Measurements from ENCODE around the gene PACS2. TPM values are rescaled to one million over a fixed set of nuclear protein-coding genes. Genes with fewer than 3 reads are reported as not detected.
"Not testable (repeated sequence)": the region's sequence is repeated elsewhere in the genome, so short reads cannot be mapped to it uniquely, and the experiment has no call there.

Gene PACS2
- total and polyA plus RNA-seq, 2 experiments from 2014 or later = 41.1 to 54.5 TPM

- no peaks in the 10 kb centered on the region for H3K36me3 ChIP-seq (replicated peaks; ENCODE audit: insufficient read depth, low read depth)
- no peaks in the 10 kb centered on the region for H3K9me2 ChIP-seq (replicated peaks; ENCODE audit: insufficient read depth)
- no peak for DNase-seq (ENCODE audit: low spot score)
- TF ChIP-seq EZH2 (IDR thresholded peaks at IDR 0.05; ENCODE audit: borderline replicate concordance) = no peak
- no peak for TF ChIP-seq EZH2phosphoT487 (IDR thresholded peaks at IDR 0.05; ENCODE audit: low read depth, severe bottlenecking, unreplicated experiment)
- no peak for TF ChIP-seq CTCF (IDR thresholded peaks at IDR 0.05; ENCODE audit: poor library complexity)
- peaks cover 40% of the 10 kb centered on the region for H4K20me1 ChIP-seq (ENCODE audit: insufficient read depth, poor library complexity, severe bottlenecking)
- H2AFZ ChIP-seq = no peak overlapping the region
- H3K9me3 ChIP-seq (ENCODE audit: low read depth) = no peaks in the 10 kb centered on the region
- H3K4me1 ChIP-seq (ENCODE audit: insufficient read depth) = no peaks in the 10 kb centered on the region
- H3K4me2 ChIP-seq = no peak overlapping the region
- no peak overlapping the region for H3K4me3 ChIP-seq
- H3K79me2 ChIP-seq = peaks cover 92% of the 10 kb centered on the region
- H3K27ac ChIP-seq = no peak overlapping the region
- no peaks in the 10 kb centered on the region for H3K27me3 ChIP-seq
- WGBS (ENCODE audit: low lambda C conversion rate, missing lambda C conversion rate) = 84% methylated on average over 13 of the region's 13 CpGs
Measured at GRCh38 chr14:105290621-105291346, 23.8 kb upstream of the PACS2 start.

GRCh38 chr14:105292826-105293711 is 21.5 kb upstream of the PACS2 start:
- Histone ChIP-seq H3K36me3 (replicated peaks; ENCODE audit: insufficient read depth, low read depth) (no peaks in the 10 kb centered on the region), H3K9me2 (replicated peaks; ENCODE audit: insufficient read depth) (no peaks in the 10 kb centered on the region), H4K20me1 (ENCODE audit: insufficient read depth, poor library complexity, severe bottlenecking) (peaks cover 34% of the 10 kb centered on the region), H3K9me3 (ENCODE audit: low read depth) (no peaks in the 10 kb centered on the region), H3K79me2 (peaks cover 96% of the 10 kb centered on the region), H3K4me2 (no peak overlapping the region), H2AFZ (no peak overlapping the region), H3K27me3 (no peaks in the 10 kb centered on the region), H3K4me3 (no peak overlapping the region), H3K27ac (no peak overlapping the region), H3K4me1 (ENCODE audit: insufficient read depth) (no peaks in the 10 kb centered on the region)
- DNase-seq (ENCODE audit: low spot score) = no peak
- TF ChIP-seq CTCF (IDR thresholded peaks at IDR 0.05; ENCODE audit: poor library complexity) (no peak), EZH2 (IDR thresholded peaks at IDR 0.05; ENCODE audit: borderline replicate concordance) (no peak), EZH2phosphoT487 (IDR thresholded peaks at IDR 0.05; ENCODE audit: low read depth, severe bottlenecking, unreplicated experiment) (no peak)
- 92% methylated on average over 26 of the region's 26 CpGs for WGBS (ENCODE audit: low lambda C conversion rate, missing lambda C conversion rate)

- Histone ChIP-seq H3K27ac (no peak overlapping the region), H3K79me2 (peaks cover 100% of the 10 kb centered on the region), H2AFZ (no peak overlapping the region), H3K4me1 (ENCODE audit: insufficient read depth) (peaks cover 2% of the 10 kb centered on the region), H4K20me1 (ENCODE audit: insufficient read depth, poor library complexity, severe bottlenecking) (peaks cover 39% of the 10 kb centered on the region), H3K4me2 (no peak overlapping the region), H3K36me3 (replicated peaks; ENCODE audit: insufficient read depth, low read depth) (no peaks in the 10 kb centered on the region), H3K9me3 (ENCODE audit: low read depth) (no peaks in the 10 kb centered on the region), H3K27me3 (no peaks in the 10 kb centered on the region), H3K4me3 (no peak overlapping the region), H3K9me2 (replicated peaks; ENCODE audit: insufficient read depth) (no peaks in the 10 kb centered on the region)
- no peak for DNase-seq (ENCODE audit: low spot score)
- 86% methylated on average over 15 of the region's 15 CpGs for WGBS (ENCODE audit: low lambda C conversion rate, missing lambda C conversion rate)
- no peak for TF ChIP-seq EZH2phosphoT487 (IDR thresholded peaks at IDR 0.05; ENCODE audit: low read depth, severe bottlenecking, unreplicated experiment)
- no peak for TF ChIP-seq EZH2 (IDR thresholded peaks at IDR 0.05; ENCODE audit: borderline replicate concordance)
- no peak for TF ChIP-seq CTCF (IDR thresholded peaks at IDR 0.05; ENCODE audit: poor library complexity)
Measured at GRCh38 chr14:105294142-105294597, 20.4 kb upstream of the PACS2 start.

DNA sequence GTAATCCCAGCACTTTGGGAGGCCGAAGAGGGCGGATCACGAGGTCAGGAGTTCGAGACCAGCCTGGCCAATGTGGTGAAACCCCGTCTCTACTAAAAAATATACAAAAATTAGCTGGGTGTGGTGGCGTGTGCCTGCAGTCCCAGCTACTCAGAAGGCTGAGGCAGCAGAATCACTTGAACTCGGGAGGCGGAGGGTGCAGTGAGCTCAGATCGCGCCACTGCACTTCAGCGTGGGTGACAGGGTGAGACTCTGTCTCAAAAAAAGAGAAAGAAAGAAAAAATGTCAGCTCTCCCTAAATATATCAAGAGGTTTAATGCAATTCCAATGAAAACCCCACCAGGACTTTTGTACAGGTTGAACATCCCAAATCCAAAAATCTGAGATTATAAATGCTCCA is 17.2 kb upstream of the PACS2 start:
- H3K27ac ChIP-seq; H3K9me2 ChIP-seq (replicated peaks; ENCODE audit: insufficient read depth); H3K9me3 ChIP-seq (ENCODE audit: low read depth); H3K4me2 ChIP-seq; H3K4me1 ChIP-seq (ENCODE audit: insufficient read depth); H3K36me3 ChIP-seq (replicated peaks; ENCODE audit: insufficient read depth, low read depth); DNase-seq (ENCODE audit: low spot score); H2AFZ ChIP-seq; H3K27me3 ChIP-seq; H3K4me3 ChIP-seq: not testable (repeated sequence)
- whole genome bisulfite sequencing (ENCODE audit: low lambda C conversion rate, missing lambda C conversion rate) = over 99% methylated on average over 11 of the region's 11 CpGs
- Histone ChIP-seq H3K79me2 (peaks cover 79% of the 10 kb centered on the region), H4K20me1 (ENCODE audit: insufficient read depth, poor library complexity, severe bottlenecking) (peaks cover 37% of the 10 kb centered on the region)
